Endothelial cell of umbilical vein (primary cell): ENCODE data around the gene AGO4. TPM values are rescaled to one million over a fixed set of nuclear protein-coding genes. Genes with fewer than 3 reads are reported as not detected.

Source experiments
- BruUV-seq: library from RNA; stranded (reverse); fragments of 400-500 nt; replicated peaks from 2 replicates; lab custom pipeline; 2021; lab: Mats Ljungman, UMichigan
- CTCF ChIA-PET: fragments of 300-600, 350-600 bp; sonication (Branson Sonifier 250); formaldehyde crosslinking; loops from one replicate; lab custom pipeline; 2021; ENCODE audit warnings: antibody characterized with exemption, inconsistent platforms; lab: Charles Lee
- POLR2A ChIA-PET: fragments of 300-600, 350-600 bp; sonication (Branson Sonifier 250); formaldehyde crosslinking; loops from one replicate; lab custom pipeline; 2021; ENCODE audit warnings: antibody characterized with exemption, inconsistent platforms; lab: Charles Lee
- DNase-seq: peaks from one replicate; pipeline ENCODE4 v3.0.0-alpha.2; 2011; ENCODE audit warnings: low read depth, low spot score
- FAIRE-seq: peaks from 2 replicates; lab custom pipeline; 2011; peaks lifted over from hg19 to GRCh38; lab: Jason Lieb, UNC
- H2AFZ ChIP-seq: 2 replicates; pipeline ENCODE4 v1.6.0; 2012; ENCODE audit warnings: low read depth, low read length, control low read depth, inconsistent platforms
- H3K27ac ChIP-seq: 2 replicates; pipeline ENCODE4 v1.5.1; 2011; ENCODE audit warnings: low read depth, mild to moderate bottlenecking, control low read depth, low read length, moderate library complexity; ENCODE audit not compliant: insufficient read depth
- H3K27me3 ChIP-seq, 2 experiments: 2 replicates each; pipeline versions ENCODE4 v1.6.0 to v1.6.1; 2011; ENCODE audit warnings: low read length in 2 of 2, mixed read lengths in 1 of 2; ENCODE audit not compliant: control insufficient read depth in 2 of 2, insufficient read depth in 2 of 2
- H3K36me3 ChIP-seq, 2 experiments: 2 replicates in 1 of 2; 3 replicates in 1 of 2; pipeline ENCODE4 v1.5.1; 2011; ENCODE audit warnings: low read length in 2 of 2, mild to moderate bottlenecking in 1 of 2, moderate library complexity in 1 of 2; ENCODE audit not compliant: control insufficient read depth in 2 of 2, insufficient read depth in 2 of 2; ENCODE audit errors: extremely low read depth in 1 of 2
- H3K4me1 ChIP-seq: 3 replicates; pipeline ENCODE4 v1.5.1; 2011; ENCODE audit warnings: mild to moderate bottlenecking, low read length; ENCODE audit not compliant: control insufficient read depth, insufficient read depth; ENCODE audit errors: extremely low read depth
- H3K4me2 ChIP-seq: 2 replicates; pipeline ENCODE4 v1.6.1; 2011; ENCODE audit warnings: low read length, control low read depth, mixed read lengths; ENCODE audit not compliant: insufficient read depth
- H3K4me3 ChIP-seq, 3 experiments: fragments of 200-600 bp in 1 of 3; sonication (generic), shearing (Covaris generic) in 1 of 3; replicated peaks in 1 of 3; 2 replicates each; pipeline ENCODE4 v1.5.1; 2011 to 2016; ENCODE audit warnings: control low read depth in 3 of 3, low read length in 3 of 3, mild to moderate bottlenecking in 2 of 3, inconsistent platforms in 1 of 3, low read depth in 1 of 3, moderate library complexity in 1 of 3; ENCODE audit not compliant: insufficient read depth in 1 of 3
- H3K79me2 ChIP-seq: 2 replicates; pipeline ENCODE4 v1.6.0; 2012; ENCODE audit warnings: low read length, inconsistent platforms; ENCODE audit not compliant: control insufficient read depth, insufficient read depth
- H3K9ac ChIP-seq: replicated peaks from 2 replicates; pipeline ENCODE3; 2011; ENCODE audit warnings: low read length, control low read depth; ENCODE audit not compliant: insufficient read depth; ENCODE audit errors: extremely low read depth
- H3K9me1 ChIP-seq: replicated peaks from 3 replicates; pipeline ENCODE4 v1.6.0; 2011; ENCODE audit warnings: mild to moderate bottlenecking, low read length; ENCODE audit not compliant: control insufficient read depth, insufficient read depth; ENCODE audit errors: extremely low read depth
- H3K9me3 ChIP-seq: replicated peaks from 2 replicates; pipeline ENCODE4 v1.5.1; 2012; ENCODE audit warnings: low read length, inconsistent platforms; ENCODE audit not compliant: control insufficient read depth, insufficient read depth
- H4K20me1 ChIP-seq: replicated peaks from 2 replicates; pipeline ENCODE3; 2011; ENCODE audit warnings: mild to moderate bottlenecking, low read length; ENCODE audit not compliant: control insufficient read depth, insufficient read depth; ENCODE audit errors: extremely low read depth
- CTCF ChIP-seq, 2 donors: IDR thresholded peaks; 1 replicate in 1 of 2; 2 replicates in 1 of 2; pipeline ENCODE4 v1.5.1; 2011; ENCODE audit warnings: low read length in 2 of 2, mild to moderate bottlenecking in 2 of 2, moderate library complexity in 2 of 2, control low read depth in 1 of 2, inconsistent platforms in 1 of 2, low read depth in 1 of 2; ENCODE audit not compliant: insufficient read depth in 1 of 2; ENCODE audit errors: extremely low read depth in 1 of 2
- EZH2 ChIP-seq: IDR thresholded peaks from 2 replicates; pipeline ENCODE4 v1.6.1; 2012; ENCODE audit warnings: borderline replicate concordance, low read depth, mild to moderate bottlenecking, moderate library complexity, low read length, inconsistent platforms; ENCODE audit not compliant: severe bottlenecking
- FOS ChIP-seq: IDR thresholded peaks from 2 replicates; pipeline ENCODE4 v1.6.1; 2011; ENCODE audit warnings: mild to moderate bottlenecking, low read length, moderate library complexity, borderline replicate concordance; ENCODE audit not compliant: insufficient read depth
- GATA2 ChIP-seq: IDR thresholded peaks from 2 replicates; pipeline ENCODE4 v1.7.0; 2011; ENCODE audit warnings: low read depth, mild to moderate bottlenecking, moderate library complexity, mixed read lengths, low read length; ENCODE audit not compliant: insufficient read length, insufficient read depth
- JUN ChIP-seq: IDR thresholded peaks from 2 replicates; pipeline ENCODE4 v1.6.1; 2011; ENCODE audit warnings: borderline replicate concordance, low read depth; ENCODE audit not compliant: insufficient read length, insufficient read depth
- MAX ChIP-seq: IDR thresholded peaks from 2 replicates; pipeline ENCODE4 v1.6.1; 2011; ENCODE audit not compliant: insufficient read depth, insufficient read length
- MYC ChIP-seq: IDR thresholded peaks from one replicate; pipeline ENCODE4 v1.6.1; 2011; ENCODE audit warnings: mild to moderate bottlenecking, low read depth, low read length
- POLR2A ChIP-seq: IDR thresholded peaks from 2 replicates; pipeline ENCODE4 v1.6.1; 2012; ENCODE audit warnings: low read depth, mild to moderate bottlenecking, control low read depth, low read length
- POLR2AphosphoS5 ChIP-seq: IDR thresholded peaks from 2 replicates; pipeline ENCODE4 v1.6.1; 2012; ENCODE audit warnings: low read depth, mild to moderate bottlenecking, control low read depth, low read length, moderate library complexity; ENCODE audit not compliant: insufficient read depth
- dilution Hi-C: fragments of 300-500 bp; cut with MboI; formaldehyde crosslinking; loops from one replicate; pipeline ENCODE4 v1.15.0; 2019; ENCODE audit warnings: low sequenced_read_pairs; ENCODE audit not compliant: extremely low pct_ligation_motif_present
- intact Hi-C: fragments of 100-400 bp; cut with micrococcal nuclease; formaldehyde crosslinking; loops from one replicate; pipeline ENCODE4 v1.10.0; 2022
- polyA plus RNA-seq, 4 experiments: library from polyadenylated mRNA; depleted of rRNA in 3 of 4; stranded (reverse) in 3 of 4; unstranded in 1 of 4; fragments of >200 nt; gene quantifications; 2 replicates each; pipeline versions ENCODE4 v1.2.1 to v1.2.3, GENCODE V29; 2011 to 2012; ENCODE audit warnings: missing spikeins in 1 of 4
- total RNA-seq: library from RNA; stranded (reverse); gene quantifications from 2 replicates; pipeline ENCODE4 v1.2.3, GENCODE V29; 2021

The AGO4 gene
- total and polyA plus RNA-seq, 2 donors (not counting 3 experiments of a cell fraction or from before 2014, with no cell fraction given) = 11.1 to 19.8 TPM

DNA sequence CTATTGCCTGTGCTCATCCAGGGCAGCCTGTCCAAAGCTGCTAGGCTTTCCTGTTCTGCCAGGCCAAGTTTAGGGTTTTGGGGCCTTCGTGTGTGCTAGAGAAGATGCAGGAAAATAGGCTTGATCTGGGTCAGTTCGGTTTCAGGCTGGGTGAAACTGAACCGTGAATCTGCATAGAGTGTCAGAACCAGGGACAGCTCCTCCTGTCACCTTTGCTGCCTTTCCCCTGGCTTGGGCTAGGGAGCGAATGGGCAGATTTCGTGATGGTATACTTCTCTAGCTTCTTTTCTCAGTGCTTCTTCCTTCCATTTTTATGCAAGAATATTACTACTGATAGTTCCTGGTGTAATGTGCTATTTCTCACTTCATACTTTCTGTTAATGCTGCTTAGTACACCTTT, 69.2 kb downstream of the AGO4 start:
- Histone ChIP-seq H3K4me3 (no peak overlapping the region), H3K4me2 (no peak overlapping the region), H3K27ac (no peak overlapping the region), H2AFZ (no peak overlapping the region), H3K4me1 (no peaks in the 10 kb centered on the region), H3K79me2 (no peaks in the 10 kb centered on the region), H3K36me3 (no peaks in the 10 kb centered on the region), H3K9ac (no peak overlapping the region), H4K20me1 (no peaks in the 10 kb centered on the region), H3K27me3 (peaks cover 0 to 1% of the 10 kb centered on the region in 2 experiments), H3K9me1 (no peaks in the 10 kb centered on the region), H3K9me3 (no peaks in the 10 kb centered on the region)
- intact Hi-C loops (no loop called here), dilution Hi-C loops (no loop called here)
- DNase-seq (peak; percentile 11), FAIRE-seq (peak; percentile 55)
- CTCF ChIA-PET = interaction anchor here (0.9 kb wide), 1 partner anchor 9 kb away, joined by 4 read pairs; no protein-coding TSS in a partner anchor
- no TSS peak for BruUV-seq
- TF ChIP-seq MAX (no peak), EZH2 (no peak), POLR2A (no peak), CTCF (IDR thresholded peaks at IDR 0.05; ENCODE audit: extremely low read depth in 1 of 2, insufficient read depth in 1 of 2, low read depth in 1 of 2, low read length in 2 of 2) (no peak), MYC (no peak), FOS (no peak), GATA2 (no peak), POLR2AphosphoS5 (no peak), JUN (no peak)
- POLR2A ChIA-PET = no interaction called here
